ENCODE measurements around the gene BCL2.

DNA sequence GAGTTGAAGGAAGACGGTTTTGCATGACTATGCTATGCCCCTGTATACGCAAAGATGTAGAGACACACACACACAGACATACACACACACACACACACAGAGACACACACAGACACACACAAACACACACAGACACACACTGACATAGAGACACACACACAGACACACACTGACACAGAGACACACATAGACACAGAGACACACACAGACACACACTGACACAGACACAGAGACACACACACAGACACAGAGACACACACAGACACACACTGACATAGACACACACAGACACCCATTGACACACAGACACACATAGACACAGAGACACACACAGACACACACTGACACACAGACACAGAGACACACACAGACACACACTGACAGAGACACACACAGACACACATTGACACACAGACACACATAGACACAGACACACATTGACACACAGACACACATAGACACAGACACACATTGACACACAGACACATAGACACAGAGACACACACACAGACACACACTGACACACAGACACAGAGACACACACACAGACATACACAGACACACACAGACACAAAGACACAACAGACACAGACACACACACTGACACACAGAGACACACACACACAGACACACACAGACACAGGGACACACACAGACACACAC is 121.3 kb downstream of the BCL2 start:
- TF ChIP-seq, protein P1, sequence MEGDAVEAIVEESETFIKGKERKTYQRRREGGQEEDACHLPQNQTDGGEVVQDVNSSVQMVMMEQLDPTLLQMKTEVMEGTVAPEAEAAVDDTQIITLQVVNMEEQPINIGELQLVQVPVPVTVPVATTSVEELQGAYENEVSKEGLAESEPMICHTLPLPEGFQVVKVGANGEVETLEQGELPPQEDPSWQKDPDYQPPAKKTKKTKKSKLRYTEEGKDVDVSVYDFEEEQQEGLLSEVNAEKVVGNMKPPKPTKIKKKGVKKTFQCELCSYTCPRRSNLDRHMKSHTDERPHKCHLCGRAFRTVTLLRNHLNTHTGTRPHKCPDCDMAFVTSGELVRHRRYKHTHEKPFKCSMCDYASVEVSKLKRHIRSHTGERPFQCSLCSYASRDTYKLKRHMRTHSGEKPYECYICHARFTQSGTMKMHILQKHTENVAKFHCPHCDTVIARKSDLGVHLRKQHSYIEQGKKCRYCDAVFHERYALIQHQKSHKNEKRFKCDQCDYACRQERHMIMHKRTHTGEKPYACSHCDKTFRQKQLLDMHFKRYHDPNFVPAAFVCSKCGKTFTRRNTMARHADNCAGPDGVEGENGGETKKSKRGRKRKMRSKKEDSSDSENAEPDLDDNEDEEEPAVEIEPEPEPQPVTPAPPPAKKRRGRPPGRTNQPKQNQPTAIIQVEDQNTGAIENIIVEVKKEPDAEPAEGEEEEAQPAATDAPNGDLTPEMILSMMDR (IDR thresholded peaks at IDR 0.05), result no peak
- TF ChIP-seq ZFX (IDR thresholded peaks at IDR 0.05; ENCODE audit: borderline replicate concordance), result no peak
